HG02852 (cell line): ENCODE measurements around the gene FGF1.

Experiments used
- ATAC-seq: cut with Tn5 transposase; IDR thresholded peaks from one replicate; pipeline ENCODE4 v1.9.1; 2021; ENCODE audit warnings: mild to moderate bottlenecking, moderate library complexity; ENCODE audit not compliant: unreplicated experiment

The FGF1 gene

GRCh38 chr5:142615948-142616347 is 69.9 kb downstream of the FGF1 start:
- ATAC-seq: no peak

GRCh38 chr5:142614054-142614453 is 71.8 kb downstream of the FGF1 start:
- ATAC-seq: no peak

GRCh38 chr5:142613271-142613671 is 72.6 kb downstream of the FGF1 start:
- no peak for ATAC-seq

- ATAC-seq: no peak
Observed at GRCh38 chr5:142612494-142613270, 73.2 kb downstream of the FGF1 start.

- peak; percentile 96 for ATAC-seq
Observed at GRCh38 chr5:142611154-142611553, 74.7 kb downstream of the FGF1 start.

GRCh38 chr5:142610176-142611001 is 75.5 kb downstream of the FGF1 start:
- ATAC-seq: no peak

GRCh38 chr5:142609142-142609541 is 76.7 kb downstream of the FGF1 start:
- no peak for ATAC-seq

GRCh38 chr5:142608081-142608480 is 77.8 kb downstream of the FGF1 start:
- ATAC-seq: no peak

- ATAC-seq: no peak
Observed at GRCh38 chr5:142605611-142606010, 80.3 kb downstream of the FGF1 start.

GRCh38 chr5:142602720-142603245 is 83.1 kb downstream of the FGF1 start:
- ATAC-seq: no peak

GRCh38 chr5:142601432-142601831 is 84.5 kb downstream of the FGF1 start:
- ATAC-seq: no peak

GRCh38 chr5:142600611-142601358 is 85.1 kb downstream of the FGF1 start:
- ATAC-seq: no peak

GRCh38 chr5:142600092-142600491 is 85.8 kb downstream of the FGF1 start:
- ATAC-seq: no peak

- no peak for ATAC-seq
Observed at GRCh38 chr5:142598338-142598700, 87.6 kb downstream of the FGF1 start.

GRCh38 chr5:142597546-142598337 is 88.1 kb downstream of the FGF1 start:
- no peak for ATAC-seq

- no peak for ATAC-seq
Observed at GRCh38 chr5:142597025-142597424, 88.9 kb downstream of the FGF1 start.

GRCh38 chr5:142592365-142592764 is 93.5 kb downstream of the FGF1 start:
- ATAC-seq: no peak

GRCh38 chr5:142590451-142591231 is 95.2 kb downstream of the FGF1 start:
- ATAC-seq: no peak

GRCh38 chr5:142589720-142590119 is 96.2 kb downstream of the FGF1 start:
- ATAC-seq: no peak
